Activated CD4-positive, alpha-beta T cell treated with anti-CD3 and anti-CD28 coated beads for 48 hours (primary cell): Measurements from ENCODE around the gene METRN.
A peak's percentile ranks its signal among the peaks of the same experiment; 100 is the strongest.

Experiments
- DNase-seq: peaks from one replicate; pipeline ENCODE4 v3.0.0-alpha.2; 2020

METRN gene

DNA sequence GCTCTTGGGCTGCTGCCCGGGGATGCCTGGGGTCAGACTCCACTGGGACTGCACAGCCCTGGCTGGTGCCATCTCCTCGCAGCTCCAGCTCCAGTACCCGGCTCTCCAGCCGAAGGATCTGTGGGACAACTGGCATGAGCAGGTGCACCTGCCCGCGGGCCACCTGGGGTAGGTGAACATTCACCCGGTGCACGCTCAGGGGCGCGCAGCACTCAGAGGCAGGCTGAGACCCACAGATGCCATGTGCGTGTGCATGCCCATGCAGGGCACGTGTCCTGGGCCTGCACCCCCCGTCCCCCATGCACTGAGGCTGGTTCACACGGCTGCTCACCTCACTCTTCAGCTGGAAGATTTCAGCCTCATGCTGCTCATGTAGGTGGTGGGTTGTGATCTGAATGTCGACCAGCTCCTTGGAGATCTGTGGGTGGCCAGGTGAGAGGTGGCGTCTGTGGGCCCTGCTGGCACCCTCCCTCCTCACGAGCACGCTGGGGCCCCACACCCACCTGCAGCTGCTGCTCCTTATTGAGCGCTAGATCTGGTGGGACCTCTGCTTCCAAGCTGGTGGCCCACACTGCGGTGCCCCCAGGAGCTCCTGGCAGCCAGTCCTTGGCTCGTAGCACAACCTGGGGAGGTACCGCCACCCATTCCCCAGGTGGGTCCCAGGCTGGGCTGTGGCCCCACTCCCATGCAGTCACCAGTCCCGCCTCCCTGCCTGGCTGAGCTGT is 10.7 kb downstream of the METRN start:
- no peak for DNase-seq

DNA sequence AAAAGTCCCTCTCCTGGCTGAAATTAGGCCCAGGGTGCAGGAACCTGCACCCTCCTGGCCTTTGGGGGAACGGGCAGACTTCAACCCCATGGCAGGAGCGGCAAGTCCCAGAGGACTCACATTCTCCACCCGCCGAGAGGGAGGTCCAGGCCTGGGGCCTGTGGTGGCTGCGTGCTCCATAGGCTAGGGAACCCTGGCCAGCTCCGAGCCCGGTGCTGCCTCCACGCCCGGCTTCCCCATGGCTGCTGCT is 11.2 kb downstream of the METRN start:
- no peak for DNase-seq

DNA sequence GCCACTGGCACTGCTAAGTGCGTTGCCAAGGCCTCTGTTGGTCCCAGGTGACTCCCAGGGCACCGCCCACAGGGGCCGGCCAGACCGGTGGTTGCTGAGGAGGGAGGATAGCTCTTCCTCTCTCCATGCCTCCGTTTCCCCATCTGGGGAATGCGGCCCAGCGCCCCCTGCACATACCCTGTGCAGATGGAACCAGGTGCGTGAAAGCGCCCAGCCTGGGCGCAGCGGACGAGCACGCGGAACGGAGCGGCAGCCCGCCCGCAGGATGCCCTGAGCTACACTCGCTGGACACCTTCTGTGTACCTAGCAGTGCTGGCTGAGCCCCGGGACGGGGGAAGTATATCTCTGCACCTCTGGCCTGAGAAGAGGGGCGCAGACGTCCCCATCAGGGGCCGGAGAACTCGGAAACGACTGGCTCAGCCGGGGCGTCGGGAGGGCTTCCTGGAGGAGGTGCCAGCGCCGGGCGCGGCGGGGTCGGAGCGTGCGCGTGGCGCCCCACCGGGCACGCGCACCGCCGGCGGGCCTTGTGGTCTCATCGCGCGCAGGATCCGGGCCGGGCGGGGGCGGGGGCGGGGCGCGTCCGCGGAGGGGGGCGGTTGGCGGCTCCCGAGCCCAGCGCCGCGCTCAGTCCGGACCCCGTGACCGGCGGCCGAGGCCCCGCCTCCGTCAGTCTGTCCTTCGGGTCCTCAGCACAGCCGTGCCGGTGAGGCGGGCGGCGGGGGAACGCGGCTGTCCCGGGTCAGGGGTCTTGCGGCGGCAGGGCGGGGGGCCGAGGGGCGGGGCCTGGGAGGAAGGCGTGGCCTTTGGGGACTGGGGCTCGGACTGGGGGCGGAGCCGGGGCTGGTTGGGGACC is 11.7 kb downstream of the METRN start, which contains the start of the genes CCDC78 and HAGHL:
CCDC78 (minus strand) TSS at position 6 of the 853 bp plus-strand sequence. CDS start 76 bp downstream, outside the sequence.
HAGHL (plus strand) TSS at position 669 of the 853 bp plus-strand sequence. CDS start 404 bp downstream, outside the sequence.
- peak; percentile 66 for DNase-seq

DNA sequence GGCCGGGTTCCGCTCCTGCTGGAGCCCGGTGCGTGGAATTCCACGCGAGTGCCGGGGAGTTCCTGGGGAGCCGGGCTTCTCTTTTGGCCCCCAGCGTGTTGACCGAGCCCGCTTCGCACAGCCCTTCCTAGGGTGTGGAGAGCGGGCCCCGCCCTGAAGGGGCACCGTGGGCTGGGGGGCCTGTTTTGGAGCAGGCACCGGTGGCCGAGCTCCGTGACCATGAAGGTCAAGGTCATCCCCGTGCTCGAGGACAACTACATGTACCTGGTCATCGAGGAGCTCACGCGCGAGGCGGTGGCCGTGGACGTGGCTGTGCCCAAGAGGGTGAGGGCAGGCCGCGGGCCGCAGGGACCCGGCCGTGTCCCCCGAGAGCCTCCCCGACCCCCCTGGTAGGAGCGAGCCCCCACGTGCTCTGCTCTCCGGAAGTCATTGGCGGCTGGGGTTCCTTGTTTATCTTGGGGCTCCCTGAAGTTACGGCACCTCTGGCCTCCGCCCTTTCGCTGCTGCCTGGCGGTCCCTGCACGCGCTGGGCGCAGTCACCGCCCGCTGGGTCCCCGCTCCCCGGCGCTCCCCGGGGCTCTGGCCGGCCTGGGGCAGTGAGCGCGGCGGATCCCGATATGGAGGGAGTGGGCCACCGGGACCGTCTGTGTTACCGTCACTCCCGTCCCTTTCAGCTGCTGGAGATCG is 12.5 kb downstream of the METRN start:
- DNase-seq = peak; percentile 43

DNA sequence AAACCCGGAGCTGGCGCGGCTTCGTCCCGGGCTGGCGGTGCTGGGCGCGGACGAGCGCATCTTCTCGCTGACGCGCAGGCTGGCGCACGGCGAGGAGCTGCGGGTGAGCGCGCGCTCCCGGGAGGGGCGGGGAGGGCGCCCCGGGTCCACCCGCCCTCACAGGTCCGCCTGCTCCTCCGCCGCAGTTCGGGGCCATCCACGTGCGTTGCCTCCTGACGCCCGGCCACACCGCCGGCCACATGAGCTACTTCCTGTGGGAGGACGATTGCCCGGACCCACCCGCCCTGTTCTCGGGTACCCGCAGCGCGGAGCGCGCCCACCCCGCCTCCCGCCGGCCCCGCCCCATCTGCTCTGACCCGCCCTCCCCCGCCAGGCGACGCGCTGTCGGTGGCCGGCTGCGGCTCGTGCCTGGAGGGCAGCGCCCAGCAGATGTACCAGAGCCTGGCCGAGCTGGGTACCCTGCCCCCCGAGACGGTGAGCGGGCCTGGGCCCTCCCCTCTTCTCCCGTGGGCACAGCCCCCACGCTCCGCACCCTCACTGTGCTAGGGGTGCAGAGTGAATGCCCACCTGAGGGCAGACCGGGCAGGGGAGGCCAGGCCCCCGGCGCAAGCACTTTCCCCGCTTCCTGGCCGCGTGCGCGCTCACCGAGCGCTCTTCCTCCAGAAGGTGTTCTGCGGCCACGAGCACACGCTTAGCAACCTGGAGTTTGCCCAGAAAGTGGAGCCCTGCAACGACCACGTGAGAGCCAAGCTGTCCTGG is 13.4 kb downstream of the METRN start:
- DNase-seq = peak; percentile 66

DNA sequence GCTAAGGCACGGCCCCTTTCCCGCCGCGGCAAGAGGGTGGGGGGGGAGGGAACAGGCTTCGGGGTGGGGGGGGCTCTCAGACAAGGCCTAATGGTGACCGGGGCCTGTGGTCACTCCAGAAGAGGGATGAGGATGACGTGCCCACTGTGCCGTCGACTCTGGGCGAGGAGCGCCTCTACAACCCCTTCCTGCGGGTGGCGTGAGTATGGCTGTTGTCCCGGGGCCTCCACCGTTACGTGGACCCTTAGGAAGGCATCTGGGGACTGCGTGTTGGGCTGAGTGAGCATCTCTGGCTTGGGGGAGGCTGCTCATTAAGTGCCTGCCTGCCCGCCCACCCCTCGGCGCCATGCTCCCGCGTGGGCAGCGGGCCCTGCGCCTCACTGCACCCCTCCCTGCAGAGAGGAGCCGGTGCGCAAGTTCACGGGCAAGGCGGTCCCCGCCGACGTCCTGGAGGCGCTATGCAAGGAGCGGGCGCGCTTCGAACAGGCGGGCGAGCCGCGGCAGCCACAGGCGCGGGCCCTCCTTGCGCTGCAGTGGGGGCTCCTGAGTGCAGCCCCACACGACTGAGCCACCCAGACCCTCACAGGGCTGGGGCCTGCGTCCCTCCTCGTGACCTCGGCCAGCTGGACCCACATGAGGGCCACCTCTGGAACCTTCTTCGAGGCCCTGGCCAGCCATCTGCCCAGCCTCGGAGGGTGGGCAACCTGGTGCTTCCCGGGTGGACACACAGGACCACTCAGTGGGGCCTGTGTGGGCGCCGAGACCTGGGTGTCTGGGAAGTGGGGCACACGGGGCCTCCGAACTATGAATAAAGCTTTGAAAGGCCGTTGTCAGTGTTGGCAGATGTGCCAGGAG is 14.2 kb downstream of the METRN start:
- no peak for DNase-seq

DNA sequence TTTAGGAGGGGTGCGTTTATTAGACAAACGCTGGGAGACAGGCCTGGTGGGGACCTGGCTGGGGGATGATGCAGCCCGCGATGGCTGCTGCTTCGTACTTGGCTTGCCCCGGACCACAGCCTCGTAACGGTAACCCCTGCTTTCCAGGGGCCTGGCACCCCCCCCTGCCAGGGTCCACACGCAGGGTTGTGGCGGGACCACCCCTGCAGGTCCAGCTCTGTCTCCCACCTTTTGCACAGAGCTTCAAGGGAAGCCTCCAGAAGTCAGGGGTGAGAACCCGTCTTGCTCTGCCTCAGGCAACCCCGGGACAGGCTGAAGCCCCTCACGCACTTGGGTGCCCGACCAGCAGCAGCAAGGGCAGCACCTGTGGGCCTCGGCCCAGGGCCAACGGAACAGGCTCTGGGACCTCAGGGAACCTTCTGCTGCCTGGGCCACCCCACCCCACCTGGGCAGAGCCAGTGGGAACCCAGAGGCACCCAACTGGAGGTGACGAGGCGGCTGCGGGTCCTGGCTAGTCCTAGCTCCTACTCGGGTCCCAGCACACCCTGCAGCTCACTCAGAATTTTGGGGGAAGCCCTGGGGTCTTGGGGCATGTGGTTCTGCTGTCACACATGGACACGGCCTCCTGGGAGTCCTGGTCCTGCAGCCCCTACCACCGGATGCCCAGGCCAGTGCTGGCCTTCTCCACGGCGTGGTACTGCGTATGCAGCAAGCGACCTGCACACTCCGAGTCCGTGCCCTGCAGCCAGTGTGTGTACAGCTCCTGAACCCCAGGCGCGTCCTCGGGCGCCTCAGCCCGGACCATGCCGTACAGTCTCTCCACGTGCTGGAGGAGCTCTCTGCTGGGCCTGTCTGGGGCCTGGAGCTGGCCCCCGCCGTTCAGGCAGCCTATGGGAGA is 15.1 kb downstream of the METRN start:
- no peak for DNase-seq

DNA sequence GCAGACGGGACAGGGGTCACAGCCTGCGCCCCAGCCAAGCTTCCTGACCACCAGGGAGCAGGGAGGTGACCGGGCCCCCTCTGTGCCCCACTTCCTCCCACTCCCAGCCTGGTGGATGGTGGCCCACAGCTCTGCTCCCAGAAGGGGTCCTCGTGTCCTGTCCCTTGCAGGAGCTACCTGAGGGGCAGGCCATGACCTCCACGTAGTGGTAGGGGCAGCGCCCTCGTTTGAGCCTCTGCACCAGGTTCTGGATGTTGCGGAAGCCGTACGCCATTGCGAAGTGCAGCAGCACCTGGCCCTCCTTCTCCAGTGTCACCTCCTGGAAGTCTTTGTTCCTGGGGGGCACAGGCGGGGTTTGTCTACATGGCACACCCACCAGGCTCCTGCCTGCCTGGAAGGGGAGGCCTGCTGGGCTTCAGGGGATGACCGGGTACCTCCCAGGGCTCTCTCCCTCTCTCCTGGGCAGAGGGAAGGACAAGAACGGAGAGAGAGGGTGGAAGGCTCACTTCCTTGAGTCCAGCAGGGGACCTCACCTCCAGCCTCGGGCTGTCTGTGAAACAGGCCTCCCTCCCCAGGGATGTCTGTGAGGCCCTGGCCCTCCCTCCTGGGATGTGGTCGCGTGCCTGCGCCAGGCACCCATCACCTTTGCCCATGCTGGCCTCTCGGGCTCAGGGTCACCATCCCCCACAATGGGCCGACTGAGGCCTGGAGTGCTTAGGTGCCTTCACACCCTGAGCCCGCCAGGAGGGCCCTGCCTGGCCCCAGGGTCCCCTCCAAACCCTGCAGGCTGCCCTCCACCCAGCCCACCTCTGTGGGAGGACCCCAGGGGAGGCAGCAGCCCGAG is 16.0 kb downstream of the METRN start:
- DNase-seq = no peak

DNA sequence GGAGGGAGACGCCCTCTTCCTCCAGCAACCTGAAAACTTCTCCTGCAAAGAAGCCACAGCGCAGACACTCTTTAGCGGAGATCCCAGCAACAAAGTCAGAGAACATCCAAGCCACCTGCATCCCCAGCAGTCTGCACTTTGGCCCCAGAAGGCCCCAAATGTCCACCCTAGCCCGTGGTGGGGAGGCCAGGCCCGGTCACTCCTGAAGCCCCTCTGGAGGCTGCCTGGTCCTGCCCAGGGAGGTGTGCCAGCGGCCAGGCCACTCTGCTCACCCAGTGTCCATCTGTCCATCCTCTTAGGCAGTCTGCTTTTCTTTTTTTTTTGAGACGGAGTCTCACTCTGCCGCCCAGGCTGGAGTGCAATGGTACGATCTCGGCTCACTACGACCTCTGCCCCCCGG is 17.4 kb downstream of the METRN start:
- no peak for DNase-seq

DNA sequence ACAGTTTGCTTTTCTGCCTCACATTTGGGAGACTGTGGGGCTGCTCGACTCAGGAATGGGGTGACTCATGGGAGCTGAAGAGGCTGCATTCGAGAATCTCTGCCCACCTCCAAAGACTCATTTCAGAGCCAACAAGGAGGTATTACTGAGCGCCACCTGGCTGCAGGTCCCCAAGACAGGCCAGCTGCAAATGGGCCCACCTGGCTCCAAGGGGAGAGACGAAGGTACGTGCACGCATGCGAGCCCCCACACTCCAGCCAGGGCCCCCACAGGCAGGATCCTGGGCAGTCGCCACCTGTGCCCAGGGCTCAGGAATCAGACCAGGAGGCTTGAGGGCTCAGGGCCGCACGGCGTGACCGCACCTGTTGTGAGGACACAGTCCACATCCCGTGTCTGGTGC is 18.0 kb downstream of the METRN start:
- DNase-seq = no peak

DNA sequence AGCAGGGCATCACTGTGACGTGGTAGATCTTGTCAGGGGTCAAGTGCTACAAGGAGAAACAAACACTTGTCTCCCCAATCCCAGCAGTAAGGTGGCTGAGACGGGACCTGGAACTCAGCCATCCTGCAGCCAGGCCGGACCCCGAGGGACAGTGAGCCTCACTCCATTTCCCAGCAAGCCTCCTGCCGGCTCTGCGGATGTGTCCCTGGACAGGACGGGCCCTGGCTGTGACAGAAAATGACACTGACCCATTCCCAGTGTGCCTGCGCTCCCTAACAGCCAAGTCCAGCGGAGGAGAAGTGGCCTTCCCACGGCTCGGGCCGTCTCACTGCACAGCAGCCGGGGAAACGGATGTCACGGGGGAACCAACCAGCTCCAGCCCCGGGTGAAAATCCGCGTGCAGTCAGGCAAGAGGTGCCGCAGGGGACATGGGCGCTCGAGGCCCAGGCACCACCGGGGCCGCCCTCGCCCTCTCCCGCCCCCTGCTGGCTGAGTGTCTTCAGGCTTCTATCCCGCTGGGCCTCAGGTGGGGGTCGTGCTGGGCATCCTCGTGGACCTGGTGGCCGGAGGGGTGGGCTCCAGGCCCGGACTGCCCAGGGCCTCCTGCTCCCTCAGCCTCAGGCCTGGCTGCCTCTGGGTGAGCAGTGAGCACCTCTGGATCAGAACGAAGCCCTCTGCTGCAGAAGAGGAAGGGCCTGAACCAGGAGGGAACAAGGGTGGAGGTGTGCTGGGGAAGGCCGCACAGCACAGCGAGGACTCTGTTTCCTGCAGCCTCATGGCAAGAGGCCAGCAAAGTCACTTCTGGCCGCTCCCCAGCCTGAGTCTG is 18.7 kb downstream of the METRN start:
- DNase-seq = peak; percentile 54

DNA sequence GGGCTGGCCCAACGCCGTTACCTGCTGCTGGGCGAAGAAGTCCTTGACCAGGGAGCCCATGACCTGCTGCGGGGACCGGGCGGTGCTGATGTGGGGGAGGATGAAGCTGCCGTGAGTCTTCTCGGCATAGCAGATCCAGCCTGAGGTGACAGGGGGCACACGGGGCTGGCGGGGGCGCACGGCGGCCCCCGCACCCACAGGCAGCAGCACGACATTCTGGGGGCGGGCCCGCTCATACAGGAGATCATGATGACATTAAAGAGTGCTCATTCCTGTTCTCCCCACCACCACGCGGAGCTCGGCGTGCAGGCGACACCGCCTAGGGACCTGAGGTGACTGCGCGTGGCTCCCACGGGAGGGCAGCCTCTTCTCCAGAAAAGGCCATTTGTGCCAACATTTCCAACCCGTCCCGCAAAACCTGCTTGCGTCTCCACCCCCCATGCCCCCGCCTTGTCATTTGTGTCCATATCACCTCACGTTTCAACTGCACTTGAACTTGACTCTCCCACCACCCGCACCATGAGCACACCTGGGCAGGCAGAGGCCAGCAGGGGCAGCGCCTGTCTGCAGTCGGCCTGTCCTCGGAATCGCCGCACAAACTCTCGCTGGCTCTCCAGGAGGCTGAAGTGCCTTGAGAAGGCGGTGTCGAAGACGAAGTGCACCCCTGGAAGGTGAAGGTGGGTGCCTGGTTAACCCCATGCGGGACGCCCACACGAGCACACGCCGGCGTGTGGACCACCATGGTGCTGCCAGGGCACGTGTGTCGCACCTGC is 19.5 kb downstream of the METRN start:
- no peak for DNase-seq

DNA sequence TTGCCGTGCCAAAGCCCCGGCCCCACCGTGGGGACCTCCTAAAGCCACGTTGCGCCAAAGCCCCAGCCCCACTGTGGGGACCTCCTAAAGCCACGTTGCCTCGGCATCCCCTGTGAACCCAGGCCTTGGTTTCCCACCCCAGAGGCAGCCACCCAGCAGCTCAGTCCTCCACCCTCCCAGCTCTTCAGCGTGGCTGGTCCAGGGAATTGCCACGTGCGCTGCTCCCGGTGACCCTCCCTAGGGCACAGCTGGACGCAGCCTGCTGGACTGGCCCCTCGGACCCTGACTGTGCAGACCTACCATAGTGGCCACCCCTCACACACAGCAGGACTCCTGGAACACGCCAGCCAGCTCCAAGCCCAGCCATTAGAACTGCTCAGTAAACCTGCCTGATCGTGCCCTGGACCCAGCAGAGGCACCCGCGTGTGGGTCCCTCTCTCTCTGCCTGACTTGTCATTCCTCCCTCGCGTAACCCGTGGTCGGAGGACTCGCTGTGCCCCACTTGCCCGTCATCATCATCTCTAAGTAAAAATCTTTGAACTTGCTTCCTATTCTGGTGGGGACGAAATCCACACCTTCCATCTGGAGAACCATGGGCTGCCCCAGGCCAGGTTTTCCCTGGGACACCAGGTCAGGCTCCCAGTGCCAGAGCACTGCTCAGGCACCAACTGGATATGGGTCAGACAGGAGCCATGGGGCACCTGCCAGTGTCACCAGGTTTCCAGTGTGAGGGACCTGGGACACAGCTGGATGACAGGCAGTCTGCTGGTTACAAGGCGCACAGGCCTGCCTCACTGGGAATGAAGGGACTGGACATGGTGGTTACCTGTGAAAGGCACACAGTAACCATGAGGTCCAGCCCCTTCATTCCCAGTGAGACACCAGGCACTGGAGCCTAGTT is 20.3 kb downstream of the METRN start:
- DNase-seq = no peak

DNA sequence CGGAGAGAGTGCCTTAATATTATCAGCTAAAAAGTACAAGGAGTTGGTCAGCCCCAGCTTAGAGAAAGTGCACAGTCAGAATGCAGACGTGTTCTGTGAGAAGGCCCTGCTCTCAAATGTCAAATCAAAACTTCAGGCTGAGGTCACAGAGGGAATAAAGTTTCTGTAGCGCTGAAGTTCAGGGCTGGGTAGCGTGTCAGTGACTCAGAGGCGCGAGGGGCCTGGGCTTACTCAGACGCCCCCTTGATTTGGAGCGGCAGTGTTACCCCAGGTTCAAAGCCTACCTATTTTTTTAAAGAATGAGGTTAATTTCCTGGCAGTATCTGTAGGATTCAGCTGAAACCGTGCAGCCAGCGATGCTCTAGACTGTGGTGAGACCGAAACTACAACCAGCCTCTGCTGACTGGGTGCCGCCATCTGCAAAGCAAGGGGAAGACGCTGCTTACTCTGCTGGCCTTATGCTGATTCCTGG is 21.1 kb downstream of the METRN start:
- DNase-seq = peak; percentile 84

DNA sequence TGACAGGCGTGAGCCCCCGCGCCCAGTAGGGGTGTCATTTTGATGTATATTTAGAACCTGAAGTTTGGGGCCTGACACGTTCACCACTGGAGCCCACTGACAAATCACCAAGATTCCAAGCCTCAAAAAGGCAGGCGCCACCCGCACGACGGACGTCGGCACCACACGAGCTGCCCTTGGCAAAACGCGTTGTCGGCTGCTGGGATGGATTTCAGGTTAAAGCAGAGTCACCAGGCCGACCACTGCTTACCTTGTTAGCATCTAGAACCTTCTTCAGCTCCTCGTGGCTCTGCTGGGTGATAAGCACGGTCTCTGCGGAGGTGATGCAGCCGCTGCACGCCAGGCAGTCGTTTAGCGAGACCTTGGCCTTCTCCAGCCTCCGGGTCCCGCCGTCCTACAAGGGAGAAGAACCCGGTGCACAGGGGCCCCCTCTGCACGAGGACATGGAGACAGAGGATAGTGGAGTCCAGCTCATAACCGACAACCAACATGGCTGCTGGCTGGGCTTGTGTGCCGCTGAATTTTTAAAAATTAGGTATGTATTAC is 22.1 kb downstream of the METRN start:
- DNase-seq = no peak
